Activated gamma-delta T cell treated with Interleukin-2 at 50 U/mL for 16 hours (primary cell): ENCODE data around the gene SNX2.

Experiments
- DNase-seq: peaks from one replicate; pipeline ENCODE4 v3.0.0-alpha.2; 2020

Gene SNX2

DNA sequence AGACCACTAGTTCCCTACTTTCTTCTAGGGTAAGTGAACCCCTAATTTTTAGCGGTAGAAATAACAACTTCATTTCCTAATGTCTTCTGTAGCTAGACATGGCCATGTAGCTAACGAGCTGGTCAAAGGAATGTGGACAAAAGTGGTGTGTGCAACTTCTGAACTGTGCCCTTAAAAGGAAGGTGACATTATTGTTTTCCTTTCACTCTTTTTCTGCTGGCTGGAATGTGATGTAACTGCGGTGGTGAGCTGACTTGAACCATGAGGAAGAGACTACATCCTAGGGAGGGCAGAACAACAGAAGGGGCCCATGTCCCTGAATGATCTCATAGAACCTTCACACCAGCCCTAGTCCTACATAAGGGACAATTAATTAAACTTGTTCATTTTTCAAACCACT lies 1.3 kb upstream of the SNX2 start:
- DNase-seq, result no peak

DNA sequence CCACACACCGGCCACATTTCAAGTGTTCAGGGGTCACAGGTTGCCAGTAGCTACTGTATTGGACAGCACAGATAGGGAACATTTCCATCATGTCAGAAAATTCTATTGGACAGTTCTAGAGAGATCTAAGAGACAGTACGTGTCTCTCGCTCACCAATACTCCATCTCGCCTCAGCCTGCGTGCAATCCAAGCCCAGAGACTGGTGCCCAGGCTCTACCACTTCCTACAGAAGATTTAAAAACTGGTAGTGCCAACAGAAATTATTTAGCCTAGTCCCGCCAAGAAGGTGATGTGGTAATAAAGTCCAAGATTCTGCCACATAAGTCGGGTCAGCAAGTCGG lies 390 bp upstream of the SNX2 start:
- no peak for DNase-seq

DNA sequence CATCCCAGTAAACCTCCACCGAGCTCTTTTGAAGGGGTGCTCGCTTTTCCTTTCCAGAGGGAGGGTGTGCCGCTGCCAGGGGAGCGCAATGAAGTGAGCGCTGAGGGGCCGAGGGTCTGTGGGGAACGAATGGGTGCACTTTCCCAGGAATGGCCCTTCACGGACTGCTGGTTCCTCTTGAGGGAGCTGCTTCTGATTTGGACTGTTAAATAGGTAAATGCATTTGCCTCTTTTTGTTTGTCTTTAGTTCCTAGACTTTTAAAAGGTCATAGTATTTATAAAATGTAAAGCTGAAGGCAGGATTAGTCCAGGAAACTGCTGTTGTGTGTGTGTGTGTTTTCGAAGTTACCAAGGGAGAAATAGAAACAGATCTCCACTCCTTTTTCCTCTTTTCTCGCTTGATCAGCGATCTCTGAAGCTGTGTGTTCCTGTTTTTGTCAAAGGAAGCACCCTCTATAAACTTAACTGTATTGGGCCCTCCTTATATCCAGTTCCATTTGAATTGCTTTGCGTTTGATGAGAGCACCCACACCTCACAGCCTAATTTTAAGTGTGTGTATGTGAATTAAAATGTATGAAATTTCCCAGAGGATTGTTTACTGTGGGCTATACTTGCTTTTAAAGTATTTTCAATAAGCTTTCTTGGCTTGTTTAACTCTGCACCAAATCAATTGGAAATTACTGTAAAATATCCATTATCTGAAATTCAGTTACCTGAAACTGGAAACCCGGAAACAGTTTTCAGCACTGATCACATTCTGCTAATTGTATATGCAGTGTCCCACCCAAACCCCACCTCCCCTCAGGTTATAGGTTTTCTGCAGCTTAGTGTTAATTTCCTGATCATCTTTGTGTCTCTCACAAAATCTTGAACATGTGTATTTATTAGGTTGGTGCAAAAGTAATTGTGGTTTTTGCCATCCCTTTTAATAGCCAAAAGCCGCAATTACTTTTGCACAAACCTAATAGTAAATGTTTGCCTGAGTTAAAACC lies 966 bp downstream of the SNX2 start:
- no peak for DNase-seq

DNA sequence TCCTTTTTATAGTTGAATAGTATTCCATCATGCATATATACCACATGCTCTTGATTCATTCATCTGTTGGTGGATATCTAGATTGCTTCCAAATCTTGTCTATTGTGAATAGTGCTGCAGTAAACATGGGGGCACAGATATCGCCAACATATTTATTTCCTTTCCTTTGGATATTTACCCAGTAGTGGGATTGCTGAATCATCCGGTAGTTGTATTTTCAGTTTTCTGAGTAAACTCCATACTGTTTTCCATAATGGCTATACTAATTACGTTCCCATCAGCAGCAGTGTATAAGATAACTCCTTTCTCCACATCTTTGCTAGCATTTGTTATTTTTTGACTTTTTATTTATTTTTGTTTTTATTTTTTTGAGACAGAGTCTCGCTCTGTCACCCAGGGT lies 3.3 kb downstream of the SNX2 start:
- DNase-seq, result no peak

DNA sequence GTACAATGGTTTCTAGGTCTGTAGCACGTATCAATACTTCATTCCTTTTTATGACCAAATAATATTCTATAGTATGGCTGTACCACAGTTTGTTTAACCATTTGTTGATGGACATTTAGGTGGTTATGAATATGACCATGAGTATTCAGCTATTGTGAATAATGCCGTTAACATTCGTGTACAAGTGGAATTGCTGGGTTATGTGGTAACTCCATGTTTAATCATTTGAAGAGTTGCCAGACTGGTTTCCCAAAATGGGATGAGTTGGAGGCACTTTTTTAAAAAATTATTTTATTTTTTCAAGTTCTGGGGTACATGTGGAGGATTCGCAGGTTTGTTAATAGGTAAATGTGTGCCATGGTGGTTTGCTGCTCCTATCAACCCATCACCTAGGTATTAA lies 4.6 kb downstream of the SNX2 start:
- DNase-seq, result no peak

DNA sequence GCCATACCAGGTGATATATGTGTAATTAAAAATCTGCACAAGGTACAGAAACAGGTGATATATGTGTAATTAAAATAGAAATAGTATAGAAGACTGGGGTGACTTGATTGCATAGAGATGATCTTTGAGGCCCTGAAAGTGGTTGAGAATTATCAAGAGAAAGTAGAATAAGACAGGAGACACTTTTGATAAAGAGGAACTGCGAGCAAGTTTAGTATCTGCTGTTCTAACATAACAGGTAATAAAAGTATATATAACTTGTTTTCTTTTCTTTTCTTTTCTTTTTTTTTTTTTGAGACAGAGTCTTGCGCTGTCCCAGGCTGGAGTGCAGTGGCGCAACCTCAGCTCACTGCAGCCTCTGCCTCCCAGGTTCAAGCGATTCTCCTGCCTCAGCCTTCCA lies 5.4 kb downstream of the SNX2 start:
- DNase-seq, result no peak

DNA sequence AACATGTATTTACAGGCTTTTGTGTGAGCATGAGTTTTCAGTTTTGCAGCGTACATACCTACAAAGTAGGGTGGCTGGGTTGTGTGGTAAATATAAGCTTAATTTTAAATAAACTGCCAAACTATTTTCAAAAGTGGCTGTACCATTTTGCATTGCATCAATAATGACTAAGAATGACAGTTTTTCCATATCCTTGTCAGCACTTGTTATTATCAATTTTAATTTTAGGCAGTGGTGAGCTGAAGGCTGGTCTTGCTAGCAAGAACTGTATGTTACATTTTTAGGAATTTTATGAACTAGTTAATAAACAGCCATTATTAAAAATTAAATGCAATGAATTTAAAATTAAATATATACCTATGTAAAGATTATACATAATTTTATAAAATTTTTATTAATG lies 6.6 kb downstream of the SNX2 start:
- no peak for DNase-seq

DNA sequence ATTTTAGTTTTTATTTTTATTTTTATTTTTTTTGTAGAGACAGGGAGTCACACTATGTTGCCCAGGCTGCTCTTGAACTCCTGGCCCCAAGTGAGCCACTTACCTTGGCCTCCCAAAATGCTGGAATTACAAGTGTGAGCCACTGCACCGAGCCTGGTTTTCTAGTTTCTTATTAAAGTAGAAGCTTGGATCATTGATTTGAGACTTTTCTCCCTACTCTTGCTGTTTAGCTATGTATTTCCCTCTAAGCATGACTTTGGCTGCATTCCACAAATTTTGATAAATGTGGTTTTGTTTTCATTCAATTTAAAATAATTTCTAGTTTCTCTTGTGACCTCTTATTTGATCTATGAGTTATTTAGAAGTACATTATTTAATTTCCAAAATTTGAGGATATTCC lies 10.4 kb downstream of the SNX2 start:
- DNase-seq, result no peak

DNA sequence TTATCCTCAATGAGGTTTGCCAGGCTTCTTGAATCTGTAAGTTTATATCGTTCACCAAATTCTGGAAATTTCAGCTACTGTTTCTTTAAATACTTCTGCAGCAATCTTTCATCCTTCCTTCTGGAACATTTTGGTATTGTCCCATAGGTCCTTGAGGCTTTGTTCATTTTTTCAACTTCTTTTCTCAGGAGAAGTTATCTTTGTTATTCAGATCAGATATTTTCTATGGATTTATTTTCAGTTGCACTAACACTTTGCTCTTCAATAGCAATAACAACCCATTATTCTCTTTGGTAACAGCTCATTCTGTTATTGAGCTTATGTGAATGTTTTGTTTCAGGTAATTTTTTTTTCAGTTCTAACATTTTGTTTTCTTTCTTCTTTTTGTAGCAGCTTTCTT lies 13.5 kb downstream of the SNX2 start:
- no peak for DNase-seq

DNA sequence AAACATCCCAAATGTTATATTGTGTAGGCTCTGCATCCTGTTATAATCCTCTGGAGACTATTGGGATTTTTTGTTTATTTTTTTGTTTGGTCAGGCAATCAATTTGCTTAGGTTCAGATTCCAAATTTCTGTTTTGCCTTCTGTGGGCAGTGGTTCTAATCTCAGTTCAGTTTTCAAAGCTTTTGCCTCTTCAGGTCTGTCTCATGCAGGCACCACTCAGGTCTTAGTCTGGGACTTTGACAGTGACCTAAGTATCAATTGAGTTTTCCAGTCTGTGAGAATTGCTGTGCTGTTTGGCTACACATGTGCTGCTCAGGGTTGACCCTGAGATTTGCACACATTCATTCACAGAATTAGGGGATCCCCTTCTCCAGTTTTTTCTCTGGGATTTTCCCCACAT lies 14.1 kb downstream of the SNX2 start:
- DNase-seq, result no peak

DNA sequence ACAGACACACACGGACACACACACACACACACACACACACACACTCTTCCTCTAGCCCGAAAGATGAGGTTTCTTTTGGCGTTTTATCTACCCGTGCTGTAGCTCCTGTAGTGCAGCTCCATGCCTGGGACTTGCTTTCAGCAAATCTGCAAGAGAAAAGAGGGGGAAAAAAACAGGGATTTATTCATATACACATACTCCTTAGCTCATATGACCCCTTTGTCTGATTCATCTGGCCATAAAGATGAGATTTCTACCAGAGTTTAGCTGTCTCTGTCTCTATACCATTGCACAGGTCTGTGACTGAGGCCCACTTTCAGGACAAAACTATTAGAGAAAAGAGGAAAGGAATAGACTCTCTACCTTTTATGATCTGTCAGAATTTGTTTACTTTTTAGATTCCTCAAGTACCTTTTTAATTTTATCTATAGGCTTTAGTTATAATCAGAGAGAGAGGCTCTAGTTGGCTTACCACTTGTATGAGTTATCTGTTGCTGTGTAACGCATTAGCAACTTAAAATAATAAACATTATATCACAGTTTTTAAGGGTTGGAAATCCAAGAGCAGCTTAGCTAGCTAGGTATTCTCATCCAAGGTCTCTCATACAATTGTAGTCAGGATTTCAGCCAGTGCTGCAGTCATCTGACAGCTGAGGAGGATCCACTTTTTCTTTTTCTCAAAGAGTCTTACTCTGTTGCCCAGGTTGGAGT lies 14.7 kb downstream of the SNX2 start:
- DNase-seq, result no peak

DNA sequence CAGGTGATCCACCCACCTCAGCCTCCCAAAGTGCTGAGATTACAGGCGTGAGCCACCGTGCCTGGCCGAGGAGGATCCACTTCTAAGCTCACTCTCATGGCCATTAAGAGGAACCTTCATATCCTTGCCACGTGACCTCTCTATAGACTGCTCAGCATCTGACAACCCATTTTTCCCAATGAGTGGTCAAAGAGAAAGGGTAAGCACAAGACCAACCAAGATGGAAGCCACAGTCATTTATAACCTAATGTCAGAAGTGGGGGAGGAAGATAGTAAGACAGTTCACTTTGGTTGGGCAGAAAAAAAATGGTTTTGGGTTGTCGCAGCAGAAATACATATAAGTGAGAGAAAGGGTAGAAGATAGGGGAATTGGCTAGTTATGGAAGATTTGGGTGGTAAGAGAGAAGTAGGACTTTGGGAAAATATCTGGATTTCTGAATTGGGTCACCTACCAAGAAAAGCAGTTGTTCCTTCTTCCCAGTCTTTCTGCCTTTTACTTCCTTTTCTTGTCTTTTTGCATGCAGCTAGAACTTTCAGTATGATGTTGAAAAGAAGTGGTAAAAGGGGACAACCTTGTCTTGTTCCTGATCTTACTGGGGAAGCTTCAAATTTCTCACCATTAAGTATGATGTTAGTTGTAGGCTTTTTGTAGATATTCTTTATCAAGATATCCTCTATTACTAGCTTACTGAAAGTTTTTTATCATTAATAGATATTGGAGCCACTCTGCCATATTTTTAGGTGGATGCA lies 15.6 kb downstream of the SNX2 start:
- DNase-seq, result no peak

DNA sequence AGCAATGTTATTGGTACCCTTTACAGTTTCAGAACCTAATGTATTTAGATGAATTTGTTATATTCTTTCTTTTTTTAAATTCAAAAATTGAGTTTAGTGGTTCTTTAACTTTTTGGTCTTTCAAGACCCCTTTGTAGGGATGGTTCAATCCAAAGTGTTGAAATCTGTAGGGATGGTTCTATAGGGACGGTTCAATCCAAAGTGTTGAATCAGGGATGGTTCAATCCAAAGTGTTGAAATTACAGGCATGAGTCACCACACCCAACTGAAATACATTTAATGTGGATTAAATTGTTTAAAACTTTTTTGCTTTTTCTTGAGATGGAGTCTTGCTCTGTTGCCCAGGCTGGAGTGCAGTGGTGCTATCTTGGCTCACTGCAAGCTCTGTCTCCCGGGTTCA lies 30.6 kb downstream of the SNX2 start:
- DNase-seq, result no peak

DNA sequence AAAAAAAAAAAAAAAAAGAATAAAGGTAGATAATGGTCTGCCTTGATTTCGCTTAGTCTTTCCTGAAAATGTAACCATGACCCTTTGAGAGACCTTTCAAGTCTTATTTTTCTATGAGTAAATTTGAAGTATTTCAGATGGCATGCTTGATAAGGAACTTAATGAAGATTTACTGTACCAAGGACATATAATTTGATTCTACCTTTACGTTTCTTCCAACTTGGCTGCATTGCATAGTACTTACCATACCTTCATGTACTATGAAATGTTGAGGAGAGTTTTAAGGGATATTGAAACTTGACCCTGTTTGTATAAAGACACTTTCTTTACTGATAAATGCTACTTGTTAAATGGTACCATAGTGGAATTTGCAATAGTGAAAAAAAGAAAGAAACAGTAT lies 35.5 kb downstream of the SNX2 start:
- no peak for DNase-seq

DNA sequence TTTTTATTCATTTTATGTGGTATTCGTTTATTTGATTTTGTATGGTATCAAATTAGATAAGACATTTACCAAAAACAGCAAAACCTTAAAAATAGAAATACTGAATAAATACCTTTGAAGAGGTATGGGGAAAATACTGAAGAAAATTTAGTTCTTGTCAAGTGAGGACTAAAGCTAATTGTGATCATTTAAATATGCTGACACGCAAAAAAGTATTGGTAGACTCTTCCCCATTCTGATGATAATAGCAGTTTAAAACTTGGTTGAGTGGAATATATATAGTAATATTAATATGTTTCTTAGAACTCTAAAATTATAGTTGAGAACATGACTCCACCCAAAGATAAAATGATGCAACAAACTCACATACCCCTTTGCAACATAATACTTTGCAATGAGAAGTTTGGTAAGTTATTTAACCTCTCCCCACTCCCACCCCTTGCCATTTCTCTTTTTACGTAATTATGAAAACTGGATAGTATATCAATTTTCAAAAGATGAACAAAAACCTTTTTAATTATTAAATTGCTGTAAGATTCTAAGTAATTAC lies 40.4 kb downstream of the SNX2 start:
- DNase-seq, result no peak

DNA sequence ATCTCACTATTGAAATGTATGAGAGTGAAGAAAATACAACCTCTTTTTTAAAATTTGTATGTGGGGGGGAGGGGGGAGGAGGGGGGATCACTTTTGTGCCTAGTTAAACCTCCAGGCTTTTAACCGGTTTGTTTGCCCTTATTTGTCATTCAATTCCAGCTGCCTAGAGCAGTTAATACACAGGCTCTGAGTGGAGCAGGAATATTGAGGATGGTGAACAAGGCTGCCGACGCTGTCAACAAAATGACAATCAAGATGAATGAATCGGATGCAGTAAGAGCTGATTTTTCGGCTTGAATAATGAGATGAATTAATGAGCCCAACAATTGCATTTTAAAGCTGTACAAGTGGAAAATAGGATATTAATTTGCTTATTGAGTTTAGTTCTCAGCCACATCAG lies 41.9 kb downstream of the SNX2 start:
- no peak for DNase-seq

DNA sequence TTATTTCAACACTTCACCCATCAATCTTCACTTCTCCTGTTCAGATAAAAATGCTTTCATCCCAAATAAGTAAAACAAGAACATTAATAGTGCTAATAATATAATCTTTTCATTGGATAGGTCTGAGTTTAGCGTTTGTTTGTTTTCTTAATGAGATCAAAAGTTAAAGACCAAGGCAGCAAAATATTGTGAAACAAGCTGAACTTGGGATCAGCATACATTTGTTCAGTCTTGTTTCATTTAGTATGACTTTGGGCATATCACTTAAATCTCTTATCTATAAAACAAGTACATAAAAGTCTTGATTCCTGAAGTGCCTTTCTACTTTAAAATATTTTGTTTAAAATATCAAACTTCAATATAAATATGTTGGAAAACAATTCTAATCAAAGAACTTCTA lies 57.1 kb downstream of the SNX2 start:
- DNase-seq, result no peak

DNA sequence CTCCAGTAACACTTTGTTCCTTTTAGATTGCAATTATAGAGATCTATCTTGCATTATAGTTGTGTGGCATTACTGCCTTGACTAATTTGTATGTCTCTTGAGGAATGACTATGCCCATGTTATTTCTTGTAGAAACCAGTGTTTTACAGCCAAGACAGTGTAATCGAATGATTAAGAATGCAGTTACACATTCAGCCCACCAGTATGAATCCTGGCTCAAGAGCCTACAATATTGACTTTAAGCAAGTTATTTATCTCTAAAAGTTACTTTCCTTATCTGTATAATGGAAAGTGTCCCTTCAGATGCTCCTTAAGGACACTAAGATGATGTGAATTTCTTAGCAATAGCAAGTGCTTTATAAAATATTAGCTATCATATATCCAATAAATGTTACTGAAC lies 60.8 kb downstream of the SNX2 start:
- no peak for DNase-seq

DNA sequence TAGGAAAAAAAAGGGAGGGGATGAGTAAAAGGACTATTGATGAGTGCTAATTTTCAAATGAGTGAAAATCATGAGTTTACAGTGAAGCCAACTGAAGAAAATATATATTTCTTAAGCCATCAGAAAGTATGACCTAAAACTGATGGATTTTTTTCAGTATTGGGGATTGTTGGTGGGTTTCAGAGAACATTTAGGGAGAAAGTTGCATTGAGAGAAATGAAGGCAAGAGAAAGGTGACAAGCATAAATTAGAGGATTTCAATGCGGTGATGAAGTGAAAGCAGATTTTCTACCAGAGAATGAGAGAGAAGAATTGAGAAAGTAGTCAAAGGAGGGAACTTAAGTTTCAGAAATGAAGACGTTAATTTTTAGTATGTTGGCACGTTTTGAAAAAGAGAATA lies 62.1 kb downstream of the SNX2 start:
- DNase-seq, result no peak

DNA sequence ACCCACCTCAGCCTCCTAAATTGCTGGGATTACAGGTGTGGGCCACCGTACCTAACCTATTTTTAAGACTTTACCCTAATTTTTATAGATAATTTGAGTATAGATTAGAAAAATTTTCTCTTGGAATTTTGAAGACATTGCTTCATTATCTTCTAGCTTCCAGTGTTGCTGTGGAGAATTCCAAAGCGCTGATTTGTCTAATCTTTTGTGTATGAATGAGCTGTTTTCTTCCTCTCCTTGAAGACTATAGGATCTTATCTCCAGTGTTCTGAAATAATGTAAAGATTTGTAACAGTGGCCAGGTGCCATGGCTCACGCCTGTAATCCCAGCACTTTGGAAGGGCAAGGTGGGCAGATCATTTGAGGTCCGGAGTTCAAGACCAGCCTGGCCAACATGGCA lies 64.9 kb downstream of the SNX2 start:
- DNase-seq, result no peak

DNA sequence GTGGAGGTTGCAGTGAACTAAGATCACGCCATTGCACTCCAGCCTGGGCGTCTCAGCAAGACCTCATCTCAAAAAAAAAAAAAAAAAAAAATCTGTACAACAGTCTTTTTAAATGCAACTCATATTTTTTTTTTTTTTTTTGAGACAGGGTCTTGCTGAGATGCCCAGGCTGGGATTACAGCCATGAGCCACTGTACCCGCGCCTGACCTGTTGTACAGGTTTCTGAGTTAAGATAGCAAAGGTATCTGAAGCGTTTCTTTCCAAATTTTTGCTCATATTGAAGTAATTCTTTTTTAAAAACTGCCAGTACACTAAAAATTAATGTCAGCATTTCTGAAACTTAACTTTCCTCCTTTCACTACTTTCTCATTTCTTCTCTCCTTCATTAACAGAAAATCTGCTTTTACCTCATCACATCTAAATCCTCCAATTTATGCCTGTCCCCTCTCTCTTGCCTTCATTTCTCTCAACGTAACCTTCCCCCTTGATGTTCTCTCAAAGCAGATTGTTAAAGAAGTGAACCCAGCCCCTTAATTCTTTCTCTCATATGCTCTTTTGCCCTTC lies 67.2 kb downstream of the SNX2 start:
- no peak for DNase-seq

DNA sequence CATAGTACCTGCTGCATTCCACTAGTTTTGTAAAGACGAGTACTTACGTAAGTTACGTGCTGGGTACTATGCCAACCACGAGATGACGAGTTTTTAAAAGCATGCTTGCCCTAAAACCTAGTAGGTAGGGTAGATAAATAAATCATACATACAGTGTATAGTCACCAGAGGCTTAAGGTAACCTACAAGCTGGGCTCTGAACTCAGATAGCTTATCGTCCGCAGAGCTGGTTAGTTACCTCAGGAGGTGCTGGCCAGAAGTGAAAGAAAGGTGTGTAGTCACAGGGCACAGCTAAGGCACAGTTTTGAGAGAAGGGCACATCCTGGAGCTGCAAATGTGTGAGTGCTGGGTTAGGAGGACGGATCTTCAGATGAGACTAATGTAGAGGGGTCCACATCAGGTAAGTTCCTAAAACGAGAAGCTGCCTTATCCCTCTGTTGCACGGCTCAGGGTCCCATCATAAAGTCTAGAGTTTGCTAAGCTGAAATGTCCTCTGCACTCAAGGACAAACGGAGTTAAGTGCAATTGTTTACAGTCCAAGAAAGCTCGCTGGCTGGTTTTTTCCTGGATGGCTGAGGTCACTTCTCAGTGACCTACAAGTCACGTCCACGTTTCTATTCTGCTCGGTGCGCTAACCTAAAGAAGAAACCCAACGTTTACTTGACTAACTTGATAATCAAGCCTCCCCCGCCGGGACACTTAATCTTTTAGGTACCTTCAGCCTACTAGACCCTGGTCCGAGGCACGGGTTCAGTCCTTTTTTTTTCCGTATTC lies 69.4 kb downstream of the SNX2 start:
- no peak for DNase-seq

DNA sequence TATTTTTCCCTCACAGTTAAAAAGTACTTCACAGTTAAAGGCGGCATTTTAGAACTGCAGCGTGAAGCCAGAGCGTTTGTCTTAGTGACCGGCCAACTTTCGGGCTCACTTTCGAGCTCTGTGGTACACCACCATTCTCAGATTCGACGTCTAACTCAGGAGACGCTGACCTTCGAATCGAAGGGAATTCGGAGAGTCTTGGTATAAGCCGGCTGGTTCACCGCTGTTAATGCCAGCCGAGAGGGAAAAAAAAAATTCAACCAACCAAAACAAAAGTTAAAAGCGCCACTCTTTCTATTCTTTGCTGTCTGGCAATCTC lies 70.0 kb downstream of the SNX2 start:
- no peak for DNase-seq
